Stimulated activated CD8-positive, alpha-beta memory T cell treated with anti-CD3 and anti-CD28 coated beads, Interleukin-4, amount 100 ng/mL, for 1 hour (primary cell): ENCODE measurements around the gene RADIL.
"Not testable (repeated sequence)": the region's sequence is repeated elsewhere in the genome, so short reads cannot be mapped to it uniquely, and the experiment has no call there.

Experiments
- DNase-seq, 2 donors: peaks; one replicate each; pipeline ENCODE4 v3.0.0-alpha.2; 2020; ENCODE audit warnings: low read depth in 2 of 2, low spot score in 1 of 2

Gene RADIL

DNA sequence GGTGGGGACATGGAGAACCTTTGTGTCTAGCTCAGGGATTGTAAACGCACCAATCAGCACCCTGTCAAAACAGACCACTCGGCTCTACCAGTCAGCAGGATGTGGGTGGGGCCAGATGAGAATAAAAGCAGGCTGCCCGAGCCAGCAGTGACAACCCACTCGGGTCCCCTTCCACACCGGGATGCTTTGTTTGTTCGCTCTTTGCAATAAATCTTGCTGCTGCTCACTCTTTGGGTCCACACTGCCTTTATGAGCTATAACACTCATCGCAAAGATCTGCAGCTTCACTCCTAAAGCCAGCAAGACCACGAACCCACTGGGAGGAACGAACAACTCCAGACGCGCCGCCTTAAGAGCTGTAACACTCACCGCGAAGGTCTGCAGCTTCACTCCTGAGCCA is 89.3 kb downstream of the RADIL start:
- not testable (repeated sequence) for DNase-seq

DNA sequence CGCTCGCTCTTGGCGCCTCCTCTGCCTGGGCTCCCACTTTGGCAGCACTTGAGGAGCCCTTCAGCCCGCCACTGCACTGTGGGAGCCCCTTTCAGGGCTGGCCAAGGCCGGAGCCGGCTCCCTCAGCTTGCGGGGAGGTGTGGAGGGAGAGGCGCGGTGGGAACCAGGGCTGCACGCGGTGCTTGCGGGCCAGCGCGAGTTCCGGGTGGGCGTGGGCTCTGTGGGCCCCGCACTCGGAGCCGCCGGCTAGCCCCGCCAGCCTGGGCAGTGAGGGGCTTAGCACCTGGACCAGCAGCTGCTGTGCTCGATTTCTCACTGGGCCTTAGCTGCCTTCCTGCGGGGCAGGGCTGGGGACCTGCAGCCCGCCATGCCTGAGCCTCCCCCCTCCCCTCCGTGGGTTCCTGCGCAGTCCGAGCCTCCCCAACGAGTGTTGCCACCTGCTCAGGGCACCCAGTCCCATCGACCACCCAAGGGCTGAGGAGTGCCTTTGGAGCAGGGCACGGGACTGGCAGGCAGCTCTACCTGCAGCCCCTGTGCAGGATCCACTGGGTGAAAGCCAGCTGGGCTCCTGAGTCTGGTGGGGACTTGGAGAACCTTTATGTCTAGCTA is 90.0 kb downstream of the RADIL start:
- DNase-seq: not testable (repeated sequence)

DNA sequence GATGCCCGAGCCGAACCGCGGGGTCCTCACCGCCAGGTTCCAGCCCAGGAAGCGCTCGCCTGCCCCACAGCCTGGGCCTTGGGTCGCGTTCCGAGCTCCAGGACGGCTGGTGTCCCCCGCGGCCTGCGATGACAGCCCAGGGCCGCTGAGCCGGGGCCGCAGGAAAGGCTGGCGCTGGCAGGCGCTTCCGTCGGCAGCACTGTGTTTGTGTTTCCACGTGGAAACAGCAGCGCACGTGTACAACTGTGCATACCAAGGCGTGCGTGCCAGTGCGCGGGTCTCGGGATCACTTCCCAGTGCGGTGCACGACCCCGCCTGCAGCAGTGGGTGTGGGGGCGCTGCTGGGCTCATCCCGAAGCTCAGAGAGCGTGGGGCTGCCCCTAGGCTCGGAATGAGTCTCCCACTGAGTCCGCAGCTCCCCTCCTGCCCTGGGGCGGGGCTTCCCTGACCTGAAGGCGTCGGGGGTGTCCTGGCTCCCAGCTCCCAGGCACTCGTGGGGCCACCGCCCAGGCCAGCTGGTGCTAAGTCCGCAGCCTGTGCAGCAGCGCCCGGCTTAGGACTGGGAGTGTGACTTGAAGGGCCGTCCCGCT is 90.9 kb downstream of the RADIL start:
- DNase-seq: no peak

DNA sequence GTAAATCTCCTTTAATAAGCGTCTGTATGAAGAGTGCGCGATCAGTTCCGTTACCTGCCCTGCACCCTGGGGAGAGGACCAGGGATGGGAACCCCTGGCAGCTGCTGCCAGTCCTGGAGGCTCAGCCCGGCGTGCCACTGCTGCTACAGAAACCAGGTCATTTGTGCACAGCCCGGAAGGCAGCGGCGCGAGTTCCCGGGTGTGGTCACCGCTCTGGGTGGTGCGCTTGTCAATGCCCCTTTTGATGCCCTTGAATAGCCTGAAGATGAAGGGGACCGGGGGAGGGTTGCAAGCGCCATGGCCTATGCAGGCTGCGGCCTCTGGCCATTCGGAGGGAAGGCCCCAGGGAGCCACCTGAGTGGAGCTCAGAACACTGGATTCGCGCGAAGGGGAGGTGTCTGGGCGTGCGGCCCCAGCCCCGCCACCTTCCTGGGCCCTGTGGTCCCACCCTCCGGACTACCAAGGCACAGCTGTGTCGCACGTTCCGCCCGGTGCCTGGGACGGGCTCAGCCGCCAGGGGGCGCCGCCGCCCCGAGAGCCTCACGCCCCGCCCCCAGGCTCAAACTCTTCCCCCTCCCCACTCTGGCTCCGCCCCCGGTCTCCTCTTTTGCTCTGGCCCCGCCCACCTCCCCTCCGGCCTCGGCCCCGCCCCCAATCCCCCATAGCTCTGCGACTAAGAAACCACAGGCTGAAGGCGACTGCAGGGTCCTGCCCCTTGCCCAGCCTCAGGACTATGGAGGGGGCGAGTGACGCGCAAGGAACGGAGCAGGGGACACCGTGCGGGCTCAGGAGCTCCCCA is 91.6 kb downstream of the RADIL start:
- peak; percentile 52 to 63 for DNase-seq

DNA sequence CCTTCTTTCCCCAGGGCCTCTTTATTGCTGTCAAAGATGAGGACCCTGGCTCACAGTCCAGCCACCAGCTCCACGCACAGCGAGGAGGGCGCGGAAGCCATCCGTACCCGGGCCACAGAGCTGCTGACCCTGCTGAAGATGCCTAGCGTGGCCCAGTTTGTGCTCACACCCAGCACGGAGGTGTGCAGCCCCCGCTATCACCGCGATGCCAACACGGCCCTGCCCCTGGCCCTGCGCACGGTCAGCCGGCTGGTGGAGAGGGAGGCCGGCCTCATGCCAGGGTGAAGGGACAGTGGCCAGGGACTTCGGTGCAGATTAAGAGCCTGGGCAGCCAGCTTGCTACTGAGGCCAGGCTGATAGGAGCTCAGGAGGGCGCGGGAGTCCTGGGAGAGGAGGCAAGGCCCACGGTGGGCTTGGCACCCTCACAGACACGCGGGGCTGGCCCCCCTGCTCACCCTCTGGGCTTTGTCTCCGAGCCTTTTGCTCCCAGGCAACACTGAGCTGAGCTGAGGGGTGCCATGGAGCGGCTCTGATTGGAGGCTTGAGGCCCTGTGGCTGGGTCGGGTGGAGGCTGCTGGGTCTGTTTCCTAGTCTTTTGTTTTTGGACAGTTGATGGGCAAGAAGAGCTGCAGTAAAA is 92.3 kb downstream of the RADIL start:
- no peak for DNase-seq

DNA sequence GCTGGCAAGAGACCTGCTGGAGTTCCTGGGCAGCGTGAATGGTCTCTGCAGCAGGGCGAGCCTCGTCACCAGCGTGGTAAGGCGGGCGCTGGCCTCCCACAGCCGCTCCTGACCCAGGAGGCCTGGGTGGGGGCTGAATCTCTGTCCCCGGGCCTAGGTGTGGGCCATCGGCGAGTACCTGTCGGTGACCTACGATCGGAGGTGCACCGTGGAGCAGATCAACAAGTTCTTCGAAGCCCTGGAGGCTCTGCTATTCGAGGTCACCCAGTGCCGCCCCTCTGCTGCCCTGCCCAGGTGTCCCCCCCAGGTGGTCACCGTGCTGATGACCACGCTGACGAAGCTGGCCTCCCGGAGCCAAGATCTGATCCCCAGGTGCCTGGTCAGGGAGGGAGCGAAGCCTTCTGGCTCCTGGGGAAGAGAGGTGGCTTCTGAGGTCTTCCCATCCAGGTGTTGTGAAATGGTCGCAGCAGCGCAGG is 93.0 kb downstream of the RADIL start:
- no peak for DNase-seq

DNA sequence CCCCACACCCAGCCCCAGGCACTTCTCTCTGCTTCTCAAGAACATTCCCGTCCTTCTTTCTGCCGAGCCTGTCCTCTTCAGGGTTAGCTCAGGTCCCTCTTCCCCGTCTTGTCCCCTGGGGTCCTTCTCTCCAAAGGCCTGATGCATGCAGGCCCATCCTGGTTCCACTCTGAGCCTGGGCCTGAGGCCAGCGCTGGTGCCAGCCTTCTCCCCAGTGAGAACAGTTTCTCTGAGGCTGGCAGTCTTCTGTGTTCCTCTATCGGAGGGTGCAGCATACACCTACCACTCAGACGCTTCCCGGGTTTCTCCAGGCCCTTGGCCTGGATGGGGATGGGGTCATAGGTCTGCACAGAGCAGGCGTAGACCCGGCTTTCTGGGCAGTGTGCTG is 93.4 kb downstream of the RADIL start:
- no peak for DNase-seq

DNA sequence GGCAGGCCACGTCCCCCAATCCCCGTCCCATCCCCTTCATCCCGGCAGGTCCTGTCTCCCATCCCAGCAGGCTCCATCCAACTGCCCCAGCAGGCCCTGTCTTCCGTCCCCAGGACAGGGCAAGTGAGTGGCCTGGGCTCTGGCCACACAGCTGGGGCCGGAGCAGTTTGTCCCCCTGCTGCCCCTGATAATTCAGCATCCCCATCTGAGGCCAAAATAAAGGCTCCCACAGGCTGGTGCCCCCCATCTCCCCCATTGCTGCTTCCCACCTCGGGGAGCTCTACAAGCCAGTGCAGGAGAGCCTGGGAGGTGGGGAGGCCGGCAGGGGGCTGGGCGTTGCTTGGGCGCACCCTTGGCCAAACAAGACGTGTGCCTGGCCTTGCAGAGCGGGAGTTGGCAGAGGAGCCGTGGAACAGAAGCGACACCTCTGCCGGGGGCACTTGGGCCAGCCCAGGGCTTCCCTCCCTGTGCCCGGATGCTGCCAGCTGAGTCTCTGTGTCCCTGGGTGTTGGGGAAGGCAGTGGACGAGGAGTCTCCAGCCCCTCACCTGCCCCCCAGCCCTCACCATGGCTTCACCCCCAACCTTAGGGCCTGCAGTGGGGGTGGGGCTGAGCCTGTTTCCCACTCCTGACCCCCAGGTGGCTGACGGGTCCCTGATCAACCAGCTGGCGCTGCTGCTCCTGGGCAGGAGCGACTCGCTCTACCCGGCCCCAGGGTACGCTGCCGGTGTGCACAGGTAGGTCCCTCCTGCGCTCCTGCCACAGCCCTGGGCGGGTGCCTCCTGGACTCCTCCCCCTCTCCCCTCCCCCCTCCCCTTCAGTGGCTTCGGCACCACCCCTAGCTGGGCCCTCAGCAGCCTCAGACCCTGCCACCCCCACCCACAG is 94.1 kb downstream of the RADIL start:
- DNase-seq: no peak

DNA sequence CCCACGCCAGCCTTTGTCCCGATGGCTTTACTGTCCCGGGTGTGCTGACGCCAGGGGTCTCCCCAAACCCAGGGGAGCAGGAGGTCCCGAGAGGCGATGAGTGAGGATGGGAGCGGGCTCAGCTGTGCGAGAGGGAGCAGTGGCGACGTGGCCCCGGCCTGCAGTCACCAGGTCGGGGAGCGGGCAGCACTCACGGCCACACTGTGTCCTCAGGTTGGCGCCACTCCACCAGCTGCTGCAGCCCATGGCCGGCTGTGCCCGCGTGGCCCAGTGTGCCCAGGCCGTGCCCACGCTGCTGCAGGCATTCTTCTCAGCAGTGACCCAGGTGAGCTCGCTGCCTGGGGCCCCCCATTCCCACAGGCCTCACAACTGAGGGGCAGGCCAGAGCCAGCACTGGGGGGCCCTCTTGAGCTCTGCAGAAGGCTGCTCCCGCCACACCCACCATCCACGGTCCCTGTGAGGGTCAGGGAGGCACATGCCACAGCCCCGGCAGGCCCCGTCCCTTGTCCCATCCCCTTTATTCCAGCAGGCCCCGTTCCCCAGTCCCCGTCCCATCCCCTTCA is 94.8 kb downstream of the RADIL start:
- no peak for DNase-seq

DNA sequence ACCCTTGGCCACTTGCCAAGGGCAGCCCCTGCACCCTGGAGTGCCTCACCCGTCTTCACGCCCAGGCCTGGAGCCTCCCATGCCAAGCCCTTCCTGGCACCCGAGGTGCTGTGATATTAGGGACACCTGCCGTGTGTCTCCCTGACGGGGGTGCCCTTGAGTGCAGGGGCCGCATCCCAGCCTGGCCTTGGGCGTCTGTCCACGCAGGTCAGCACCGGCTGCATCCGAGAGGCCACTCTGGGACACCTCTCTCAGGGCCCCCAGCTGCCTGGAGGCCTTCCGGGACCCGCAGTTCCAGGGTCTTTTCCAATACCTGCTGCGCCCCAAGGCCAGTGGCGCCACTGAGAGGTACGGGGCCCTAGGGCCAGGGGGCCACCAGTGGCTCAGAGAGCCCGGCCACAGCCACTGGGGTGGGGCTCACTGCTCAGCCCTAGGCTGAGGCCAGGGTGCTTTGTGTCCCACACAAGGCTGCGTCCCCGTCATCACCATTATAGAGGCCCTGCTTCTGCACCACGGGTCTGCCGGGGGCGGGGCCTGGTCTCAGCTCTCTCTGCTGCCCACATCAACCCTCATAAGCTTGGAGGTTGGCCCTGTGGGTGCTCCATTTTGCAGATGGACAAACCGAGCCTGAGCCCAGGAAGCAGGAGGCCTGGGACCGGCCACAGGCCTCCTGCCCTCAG is 95.4 kb downstream of the RADIL start:
- DNase-seq: no peak

DNA sequence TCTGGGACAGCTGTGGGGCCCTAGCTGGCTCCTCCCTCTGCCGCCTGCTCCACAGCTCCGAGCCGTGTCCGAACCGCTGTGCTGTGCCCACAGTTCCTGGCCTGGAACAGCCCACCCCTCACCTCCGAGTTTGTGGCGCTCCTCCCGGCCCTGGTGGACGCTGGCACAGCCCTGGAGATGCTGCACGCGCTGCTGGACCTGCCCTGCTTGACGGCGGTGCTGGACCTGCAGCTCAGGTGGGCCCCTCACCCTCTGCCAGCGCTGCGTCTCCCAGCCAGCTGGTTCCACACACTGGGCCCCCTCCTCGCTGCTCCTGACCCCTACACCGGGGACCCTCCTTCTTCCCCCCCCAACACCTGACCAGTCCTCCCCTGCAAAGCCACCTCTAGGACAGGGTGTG is 96.0 kb downstream of the RADIL start:
- DNase-seq: no peak

DNA sequence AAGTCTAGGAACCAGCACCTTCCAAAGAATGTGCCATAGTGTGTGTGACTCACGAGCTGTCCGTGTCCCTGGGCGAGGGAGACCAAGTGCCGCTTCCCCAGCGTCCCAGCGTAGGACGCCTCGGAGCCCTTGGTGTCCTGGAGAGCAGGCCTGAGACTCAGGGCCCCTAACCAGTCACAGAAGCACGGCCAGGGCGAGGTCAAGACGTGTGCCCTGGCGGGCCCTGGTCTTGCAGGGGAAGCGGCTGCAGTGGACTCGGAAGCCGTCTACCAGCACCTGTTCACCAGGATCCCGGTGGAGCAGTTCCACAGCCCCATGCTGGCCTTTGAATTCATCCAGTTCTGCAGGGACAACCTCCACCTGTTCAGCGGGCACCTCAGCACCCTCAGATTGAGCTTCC is 97.5 kb downstream of the RADIL start:
- no peak for DNase-seq

DNA sequence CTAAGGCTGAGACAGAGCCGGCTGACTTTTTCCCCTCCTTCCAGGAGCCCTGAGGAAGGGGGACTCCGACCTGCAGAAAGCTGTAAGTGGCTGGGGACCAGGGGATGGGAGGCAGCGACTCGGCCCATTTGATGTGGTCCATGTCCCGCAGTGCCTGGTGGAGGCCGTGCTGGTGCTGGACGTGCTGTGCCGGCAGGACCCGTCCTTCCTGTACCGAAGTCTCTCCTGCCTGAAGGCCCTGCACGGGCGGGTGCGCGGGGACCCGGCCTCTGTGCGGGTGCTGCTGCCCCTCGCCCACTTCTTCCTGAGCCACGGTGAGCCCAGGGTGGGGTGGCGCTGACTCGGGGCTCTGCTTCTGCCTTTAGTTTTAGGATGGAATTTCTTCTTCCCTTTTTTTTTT is 98.1 kb downstream of the RADIL start:
- DNase-seq: no peak

DNA sequence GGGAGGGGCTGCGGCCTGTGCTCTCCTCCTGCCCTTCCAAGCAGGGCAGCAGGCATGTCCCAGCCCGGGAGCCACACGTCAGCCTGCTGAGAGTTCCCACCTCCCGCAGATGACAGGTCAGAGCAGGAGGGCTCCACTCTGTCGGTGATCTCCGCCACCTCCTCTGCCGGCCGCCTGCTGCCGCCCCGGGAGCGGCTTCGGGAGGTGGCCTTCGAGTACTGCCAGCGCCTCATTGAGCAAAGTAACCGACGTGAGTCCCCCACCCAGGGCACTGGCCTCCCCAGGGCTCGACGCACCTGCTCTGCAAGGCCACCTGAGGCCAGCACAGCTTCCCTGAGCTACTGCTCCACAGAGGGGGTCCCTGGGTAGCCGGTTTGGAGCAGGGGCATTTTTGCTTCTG is 98.7 kb downstream of the RADIL start:
- no peak for DNase-seq

DNA sequence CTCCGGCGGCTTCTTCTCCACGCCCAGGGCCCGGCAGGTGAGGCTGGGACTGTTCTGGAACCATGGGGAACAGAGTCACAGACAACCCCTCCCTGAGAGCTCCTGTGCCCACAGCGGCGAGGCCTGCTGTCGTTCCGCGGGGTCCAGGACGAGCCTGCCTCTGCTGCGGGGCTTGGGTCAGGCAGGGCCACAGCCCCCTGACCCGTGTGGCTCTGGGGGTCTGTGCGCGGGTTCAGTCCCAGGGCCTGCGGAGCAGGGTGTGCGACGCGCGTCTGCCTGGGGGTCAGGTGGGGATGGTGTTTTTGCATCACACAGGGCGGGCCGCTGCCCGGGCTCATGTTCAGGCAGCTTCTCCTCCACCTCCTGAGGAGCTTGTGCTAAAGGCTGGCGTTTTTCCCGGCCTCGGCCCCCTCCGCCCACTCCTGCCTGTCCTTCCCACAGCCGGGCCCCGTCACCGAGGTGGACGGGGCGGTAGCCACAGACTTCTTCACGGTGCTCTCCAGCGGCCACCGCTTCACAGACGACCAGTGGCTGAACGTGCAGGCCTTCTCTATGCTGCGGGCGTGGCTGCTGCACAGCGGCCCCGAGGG is 99.7 kb downstream of the RADIL start:
- DNase-seq: no peak

DNA sequence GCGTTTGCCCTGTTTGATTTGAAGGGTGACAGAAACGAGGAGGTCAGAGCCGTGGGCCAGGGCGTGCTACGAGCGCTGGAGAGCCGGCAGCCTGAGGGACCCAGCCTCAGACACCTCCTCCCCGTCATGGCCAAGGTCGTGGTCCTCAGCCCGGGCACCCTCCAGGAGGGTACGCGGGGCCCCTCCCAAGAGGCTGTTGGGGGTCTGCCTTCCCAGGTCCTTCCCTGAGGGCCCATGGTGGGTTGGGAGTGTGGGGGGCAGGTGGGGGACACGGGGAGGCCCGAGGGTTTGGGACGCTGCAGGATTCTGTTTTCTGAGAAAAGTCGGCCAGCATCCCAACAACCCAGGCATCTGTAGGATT is 100.2 kb downstream of the RADIL start:
- no peak for DNase-seq

DNA sequence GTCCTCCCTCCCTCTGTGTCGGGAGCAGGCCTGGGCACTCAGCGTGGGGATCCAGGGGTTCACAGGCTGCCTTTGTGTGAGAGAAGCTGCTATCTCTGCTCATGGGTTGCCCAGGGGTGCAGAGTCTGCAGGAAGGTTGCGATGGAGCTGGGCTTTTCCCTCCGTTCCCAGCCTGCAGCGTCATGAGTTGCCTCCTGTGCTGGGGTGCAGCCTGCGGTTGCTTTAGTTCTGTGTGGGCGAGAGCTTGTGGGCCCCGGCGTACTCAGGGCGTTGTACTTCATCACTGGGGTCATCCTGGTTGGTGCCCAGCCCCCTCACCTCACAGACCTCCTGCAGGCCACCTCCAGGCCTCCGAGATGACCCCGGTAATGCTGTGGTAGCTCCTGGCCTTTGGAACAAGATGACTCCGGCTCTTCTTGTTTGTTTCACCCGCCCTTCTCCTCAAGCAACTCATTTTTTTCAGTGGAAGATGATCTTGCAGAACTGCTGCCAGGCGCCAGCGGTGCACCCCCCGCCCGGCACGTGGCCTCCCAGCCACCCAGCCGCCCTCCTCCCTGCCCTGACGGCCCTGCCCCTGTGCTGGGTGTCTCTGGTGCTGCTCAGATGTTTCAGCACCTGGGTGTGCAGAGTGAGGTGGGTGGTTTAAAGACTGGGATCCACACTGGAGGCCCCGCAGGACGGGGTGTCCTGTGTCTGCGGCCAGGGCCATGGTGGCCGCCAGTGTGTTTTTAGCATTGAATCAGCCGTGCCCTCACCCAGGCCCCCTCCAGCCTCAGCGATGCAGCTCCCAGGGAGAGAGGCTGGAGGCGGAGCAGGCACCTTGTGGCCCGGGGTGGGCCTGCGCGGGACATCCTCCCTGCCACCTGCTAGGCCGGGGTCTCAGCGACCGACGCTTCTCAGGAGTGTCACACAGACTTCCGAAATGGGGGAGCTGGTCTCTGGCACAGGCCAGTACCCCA is 100.9 kb downstream of the RADIL start:
- DNase-seq: no peak

DNA sequence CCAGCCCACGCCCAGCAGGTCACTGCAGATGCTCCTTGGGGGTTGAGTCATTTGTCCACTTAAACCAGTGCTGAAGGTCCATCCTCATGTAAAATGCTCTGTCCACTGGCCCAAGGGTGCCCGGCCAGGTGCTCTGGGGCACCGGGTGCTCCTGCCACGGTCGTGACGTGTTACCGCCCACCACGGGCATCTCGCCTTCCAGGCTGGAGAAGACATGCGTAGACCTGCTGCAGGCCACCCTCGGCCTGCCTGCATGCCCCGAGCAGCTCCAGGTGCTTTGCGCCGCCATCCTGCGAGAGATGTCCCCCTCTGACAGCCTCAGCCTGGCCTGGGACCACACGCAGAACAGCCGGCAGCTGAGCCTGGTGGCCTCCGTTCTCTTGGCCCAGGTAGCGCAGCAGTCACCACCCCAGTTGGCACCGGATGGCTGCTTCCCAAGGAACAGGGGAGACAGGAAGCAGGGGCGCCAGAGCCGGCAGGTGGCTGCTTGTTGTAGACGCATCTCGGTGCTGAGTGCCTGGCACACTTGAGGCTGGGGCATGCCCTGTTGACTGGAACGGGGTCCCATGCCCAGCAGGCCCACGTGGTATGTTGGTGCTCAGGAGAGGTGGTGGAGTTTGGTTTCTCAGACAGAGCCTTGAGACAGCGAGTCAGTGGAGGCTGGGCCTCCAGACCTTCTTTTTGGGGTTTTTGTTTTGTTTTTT is 102.0 kb downstream of the RADIL start:
- DNase-seq: no peak
